ENCODE measurements around the gene IAH1.

DNA sequence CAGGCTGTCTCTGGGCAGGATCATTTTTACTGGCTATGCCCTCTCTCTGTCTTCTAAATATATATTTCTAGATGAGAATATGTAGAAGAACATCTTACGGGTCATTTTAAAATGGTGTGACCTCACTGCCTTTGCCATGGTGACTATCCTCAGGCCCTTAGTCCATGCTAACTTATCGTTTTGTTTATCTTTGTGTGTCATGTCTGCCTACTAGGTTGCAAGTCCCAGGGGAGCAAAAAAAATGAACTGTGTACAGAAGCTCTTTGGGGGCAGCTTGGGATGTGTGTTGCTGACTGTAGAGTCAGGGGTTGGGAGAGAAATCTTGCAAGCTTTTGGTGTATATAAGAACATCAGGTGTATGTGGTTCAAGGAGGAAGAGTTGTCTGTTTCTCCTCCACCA lies 39.9 kb upstream of the IAH1 start:
- TF ChIP-seq TCF4 (CRISPR knock-in tag; IDR thresholded peaks at IDR 0.05; ENCODE audit: borderline replicate concordance) (no peak), ARNTL (CRISPR knock-in tag; IDR thresholded peaks at IDR 0.05; ENCODE audit: borderline replicate concordance, low read depth) (no peak), ZNF565 (CRISPR knock-in tag; conservative IDR thresholded peaks at IDR 0.05; ENCODE audit: low read depth) (no peak)

Measured in SK-N-SH treated with all-trans-retinoic acid at 6 μM for 48 hours (cell line).